Mesodermal cell (in vitro differentiated cells): ENCODE results near the gene FAM168A.
A peak's percentile ranks its signal among the peaks of the same experiment; 100 is the strongest.
"Not testable (repeated sequence)": the region's sequence is repeated elsewhere in the genome, so short reads cannot be mapped to it uniquely, and the experiment has no call there.

Experiments used
- H3K27ac ChIP-seq: 2 replicates; pipeline ENCODE4 v1.7.0; 2013; ENCODE audit warnings: mild to moderate bottlenecking, low read depth, low read length, moderate library complexity; ENCODE audit not compliant: severe bottlenecking
- H3K36me3 ChIP-seq: 2 replicates; pipeline ENCODE4 v1.7.1; 2013; ENCODE audit warnings: mild to moderate bottlenecking, low read length, moderate library complexity; ENCODE audit not compliant: control insufficient read depth, insufficient read depth
- H3K4me1 ChIP-seq: one replicate; pipeline ENCODE4 v1.7.1; 2013; ENCODE audit warnings: mild to moderate bottlenecking, low read length; ENCODE audit not compliant: insufficient read depth, control insufficient read depth, poor library complexity, severe bottlenecking
- H3K4me3 ChIP-seq: 2 replicates; pipeline ENCODE4 v1.7.0; 2013; ENCODE audit warnings: low read length, control low read depth, mild to moderate bottlenecking; ENCODE audit not compliant: insufficient read depth, poor library complexity, severe bottlenecking; ENCODE audit errors: extremely low read depth
- H3K9me3 ChIP-seq: 2 replicates; pipeline ENCODE4 v1.7.1; 2013; ENCODE audit warnings: mild to moderate bottlenecking, low read length, moderate library complexity; ENCODE audit not compliant: control insufficient read depth
- WGBS, 2 experiments: methylation state at CpG; one replicate each; pipeline ENCODE4 v1.1.5; 2013; ENCODE audit warnings: missing lambda C conversion rate in 2 of 2; ENCODE audit not compliant: insufficient coverage in 2 of 2; 5-methylcytosine and 5-hydroxymethylcytosine counted together

The FAM168A gene

GRCh38 chr11:73498343-73498742 lies 99.6 kb downstream of the FAM168A start:
- Histone ChIP-seq H3K4me1 (peaks cover 11% of the 10 kb centered on the region), H3K9me3 (no peaks in the 10 kb centered on the region), H3K27ac (no peak overlapping the region), H3K36me3 (no peaks in the 10 kb centered on the region), H3K4me3 (no peak overlapping the region)
- WGBS, 2 experiments: 81 to 93% methylated on average over 5 to 6 of the region's 6 CpGs

- WGBS, 2 experiments: no CpG with 5 or more reads among the region's 6 CpGs
- H3K27ac ChIP-seq: no peak overlapping the region
Observed at GRCh38 chr11:73496134-73496533, 101.8 kb downstream of the FAM168A start.

GRCh38 chr11:73495731-73496130 lies 102.2 kb downstream of the FAM168A start:
- H3K27ac ChIP-seq: no peak overlapping the region

More at GRCh38 chr11:73496134-73496533, 101.8 kb downstream of the FAM168A start:
- Histone ChIP-seq H3K4me1 (peaks cover 11% of the 10 kb centered on the region), H3K36me3 (no peaks in the 10 kb centered on the region), H3K4me3 (no peak overlapping the region), H3K9me3 (no peaks in the 10 kb centered on the region)

GRCh38 chr11:73493956-73494598 lies 103.8 kb downstream of the FAM168A start:
- no peaks in the 10 kb centered on the region for H3K36me3 ChIP-seq
- peak overlapping the region; percentile 61 for H3K27ac ChIP-seq
- H3K4me1 ChIP-seq: peaks cover 11% of the 10 kb centered on the region
- no peaks in the 10 kb centered on the region for H3K9me3 ChIP-seq
- no peak overlapping the region for H3K4me3 ChIP-seq
- 38% methylated on average over 1 of the region's 1 CpG for WGBS, 2 experiments

More at GRCh38 chr11:73495731-73496130, 102.2 kb downstream of the FAM168A start:
- Histone ChIP-seq H3K4me1 (peaks cover 11% of the 10 kb centered on the region), H3K9me3 (no peaks in the 10 kb centered on the region), H3K36me3 (no peaks in the 10 kb centered on the region), H3K4me3 (no peak overlapping the region)
- WGBS, 2 experiments: no CpG with 5 or more reads among the region's 2 CpGs

- no peaks in the 10 kb centered on the region for H3K4me1 ChIP-seq
- H3K36me3 ChIP-seq: no peaks in the 10 kb centered on the region
- no peak overlapping the region for H3K27ac ChIP-seq
- WGBS, 2 experiments: no CpG with 5 or more reads among the region's 1 CpG
- no peak overlapping the region for H3K4me3 ChIP-seq
- no peaks in the 10 kb centered on the region for H3K9me3 ChIP-seq
Observed at GRCh38 chr11:73481626-73482025, 116.3 kb downstream of the FAM168A start.

- Histone ChIP-seq H3K9me3 (no peaks in the 10 kb centered on the region), H3K27ac (no peak overlapping the region), H3K4me3 (no peak overlapping the region), H3K36me3 (no peaks in the 10 kb centered on the region), H3K4me1 (peaks cover 1% of the 10 kb centered on the region)
- 87 to 92% methylated on average over 2 of the region's 2 CpGs for WGBS, 2 experiments
Observed at GRCh38 chr11:73480677-73481076, 117.2 kb downstream of the FAM168A start.

- Histone ChIP-seq H3K4me3 (no peak overlapping the region), H3K27ac (no peak overlapping the region), H3K9me3 (no peaks in the 10 kb centered on the region), H3K36me3 (no peaks in the 10 kb centered on the region), H3K4me1 (peaks cover 5% of the 10 kb centered on the region)
- 20% methylated on average over 1 of the region's 1 CpG; no CpG with 5 or more reads in 1 of the 2 experiments for WGBS, 2 experiments
Observed at GRCh38 chr11:73478737-73479347, 119.1 kb downstream of the FAM168A start.

- Histone ChIP-seq H3K27ac (no peak overlapping the region), H3K4me1 (peaks cover 5% of the 10 kb centered on the region), H3K4me3 (no peak overlapping the region), H3K36me3 (no peaks in the 10 kb centered on the region), H3K9me3 (no peaks in the 10 kb centered on the region)
- WGBS, 2 experiments: no CpG with 5 or more reads among the region's 2 CpGs
Observed at GRCh38 chr11:73477518-73477917, 120.4 kb downstream of the FAM168A start.

GRCh38 chr11:73475549-73476095 lies 122.3 kb downstream of the FAM168A start:
- Histone ChIP-seq H3K36me3 (no peaks in the 10 kb centered on the region), H3K9me3 (no peaks in the 10 kb centered on the region), H3K27ac (no peak overlapping the region), H3K4me3 (no peak overlapping the region), H3K4me1 (peaks cover 5% of the 10 kb centered on the region)

GRCh38 chr11:73473252-73473651 lies 124.7 kb downstream of the FAM168A start:
- H3K9me3 ChIP-seq: no peaks in the 10 kb centered on the region
- no peak overlapping the region for H3K27ac ChIP-seq
- WGBS, 2 experiments: 100% methylated on average over 1 of the region's 1 CpG
- peaks cover 5% of the 10 kb centered on the region for H3K4me1 ChIP-seq
- no peaks in the 10 kb centered on the region for H3K36me3 ChIP-seq
- H3K4me3 ChIP-seq: no peak overlapping the region

- H3K4me3 ChIP-seq, H3K4me1 ChIP-seq, H3K36me3 ChIP-seq, H3K27ac ChIP-seq, H3K9me3 ChIP-seq: not testable (repeated sequence)
- WGBS, 2 experiments: 86 to 97% methylated on average over 4 to 8 of the region's 13 CpGs
Observed at GRCh38 chr11:73470036-73470612, 127.8 kb downstream of the FAM168A start.
